Measurements from ENCODE around the gene UNG.

Gene UNG

GRCh38 chr12:109089683-109090082, 7.7 kb upstream of the UNG start:
- no peak for DNase-seq (ENCODE audit: low read depth in 2 of 2)

- DNase-seq (ENCODE audit: low read depth in 2 of 2): no peak
Measured at GRCh38 chr12:109092497-109093021, 4.8 kb upstream of the UNG start.

DNA sequence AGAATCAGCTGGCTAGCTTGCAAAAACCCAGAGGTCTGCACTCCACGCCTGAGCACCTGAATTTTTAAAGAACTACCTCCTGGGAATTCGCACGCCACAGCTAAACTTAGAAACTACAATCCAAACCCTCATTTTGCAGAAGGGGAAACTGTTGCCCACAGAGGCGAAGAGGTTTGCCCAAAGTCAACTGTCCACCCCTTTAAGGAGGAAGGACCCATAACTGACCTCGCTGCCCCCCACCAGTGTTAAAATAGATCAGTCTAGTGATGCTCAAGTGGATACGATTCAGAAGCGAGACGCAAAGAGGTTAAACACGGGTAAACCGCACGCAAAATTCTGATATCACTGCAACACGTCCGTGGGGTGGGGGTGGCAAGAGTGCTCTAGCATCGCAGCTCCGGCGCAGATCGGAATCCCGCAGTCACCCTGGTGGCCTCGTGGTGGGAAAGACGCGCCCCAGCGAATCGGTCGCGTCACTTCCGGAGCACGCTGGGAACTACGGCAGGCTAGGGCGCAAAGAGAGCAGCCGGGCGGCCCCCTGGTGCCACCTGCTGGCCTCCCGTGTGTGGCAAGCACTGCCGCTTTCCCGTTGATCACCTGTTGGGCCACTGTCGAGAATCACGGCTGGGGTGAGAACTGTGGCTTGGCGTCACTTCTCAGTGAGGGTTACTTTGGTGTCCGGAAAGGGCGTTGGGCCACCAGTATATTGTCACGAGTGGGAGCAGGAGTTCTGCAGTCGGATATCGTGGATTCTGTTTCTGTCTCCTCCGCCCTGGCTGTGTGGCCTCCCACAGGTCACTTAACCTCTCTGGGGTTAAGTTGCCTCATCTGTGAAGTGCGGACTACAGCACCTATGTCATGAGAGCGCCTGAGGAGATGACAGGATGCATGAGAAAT, 4.1 kb upstream of the UNG start, which contains the start of gene ALKBH2:
Gene ALKBH2 (minus strand): TSS at position 451 of the 897 bp plus-strand sequence. CDS start 686 bp downstream, outside the sequence.
- peak; percentile 89 to 91 for DNase-seq (ENCODE audit: low read depth in 2 of 2)

DNA sequence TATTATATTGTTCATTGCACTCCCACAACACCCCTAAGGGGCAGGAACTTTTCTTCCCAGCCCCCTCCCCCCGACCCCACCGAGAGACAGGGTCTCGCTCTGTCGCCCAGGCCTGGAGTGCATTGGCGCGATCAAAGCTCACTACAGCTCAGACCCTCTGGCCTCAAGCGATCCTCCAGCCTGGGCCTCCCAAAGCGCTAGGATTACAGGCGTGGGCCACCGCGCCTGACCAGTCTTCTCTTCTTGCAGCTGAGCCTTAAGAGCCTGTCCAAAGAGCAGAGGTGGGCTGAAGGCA, 310 bp upstream of the UNG start:
- DNase-seq (ENCODE audit: low read depth in 2 of 2): no peak

GRCh38 chr12:109098183-109098604, 797 bp downstream of the UNG start:
- no peak for DNase-seq (ENCODE audit: low read depth in 2 of 2)

DNA sequence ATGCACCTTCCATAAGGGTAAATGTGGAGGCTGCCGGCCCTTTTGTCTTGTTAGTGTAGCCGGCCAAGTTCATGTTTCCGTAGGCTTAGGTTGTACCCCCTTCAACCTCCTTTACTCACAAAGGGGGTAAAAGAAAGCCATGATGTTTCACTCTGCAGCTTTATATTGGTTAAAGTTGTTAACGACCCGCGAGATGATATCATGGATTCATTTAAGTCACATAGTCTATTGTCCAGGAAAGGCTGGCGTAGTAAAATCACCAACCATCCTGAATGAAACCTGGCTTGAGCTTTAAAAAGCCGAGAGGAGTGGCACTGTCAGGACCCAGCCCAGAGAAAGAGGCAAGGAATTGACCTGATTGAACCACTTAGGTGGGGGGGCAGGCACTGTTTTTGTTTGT, 1.3 kb downstream of the UNG start:
- no peak for DNase-seq (ENCODE audit: low read depth in 2 of 2)

GRCh38 chr12:109099431-109100020, 2.1 kb downstream of the UNG start:
- DNase-seq (ENCODE audit: low read depth in 2 of 2): no peak

- DNase-seq (ENCODE audit: low read depth in 2 of 2): no peak
Measured at GRCh38 chr12:109100741-109101140, 3.3 kb downstream of the UNG start.

- no peak for DNase-seq (ENCODE audit: low read depth in 2 of 2)
Measured at GRCh38 chr12:109102491-109102890, 5.1 kb downstream of the UNG start.

DNA sequence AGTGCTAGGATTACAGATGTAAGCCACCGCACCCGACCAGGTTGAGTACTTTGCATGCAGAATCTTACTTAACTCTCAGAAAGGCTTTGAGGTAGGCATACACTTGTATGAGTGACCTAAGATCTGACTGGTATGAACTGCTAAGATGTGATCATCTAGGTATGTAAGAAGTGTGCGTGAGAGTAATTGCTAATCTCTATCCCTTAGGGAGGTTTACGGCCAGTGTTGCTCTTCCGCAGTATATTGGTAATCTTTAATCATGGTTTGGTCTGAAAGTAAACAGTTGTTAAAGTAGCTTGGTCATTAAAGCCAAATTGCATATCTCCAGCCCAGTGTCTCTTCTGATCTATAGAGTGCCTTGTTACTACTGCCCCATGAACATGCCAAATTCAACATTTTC, 7.8 kb downstream of the UNG start:
- no peak for DNase-seq (ENCODE audit: low read depth in 2 of 2)

- DNase-seq (ENCODE audit: low read depth in 2 of 2): no peak
Measured at GRCh38 chr12:109109746-109110350, 12.5 kb downstream of the UNG start.

- peak; percentile 10 to 17 for DNase-seq (ENCODE audit: low read depth in 2 of 2)
Measured at GRCh38 chr12:109110988-109111495, 13.6 kb downstream of the UNG start.

GRCh38 chr12:109112720-109113465, 15.5 kb downstream of the UNG start:
- DNase-seq (ENCODE audit: low read depth in 2 of 2): no peak

GRCh38 chr12:109113661-109114321, 16.4 kb downstream of the UNG start:
- no peak for DNase-seq (ENCODE audit: low read depth in 2 of 2)

DNA sequence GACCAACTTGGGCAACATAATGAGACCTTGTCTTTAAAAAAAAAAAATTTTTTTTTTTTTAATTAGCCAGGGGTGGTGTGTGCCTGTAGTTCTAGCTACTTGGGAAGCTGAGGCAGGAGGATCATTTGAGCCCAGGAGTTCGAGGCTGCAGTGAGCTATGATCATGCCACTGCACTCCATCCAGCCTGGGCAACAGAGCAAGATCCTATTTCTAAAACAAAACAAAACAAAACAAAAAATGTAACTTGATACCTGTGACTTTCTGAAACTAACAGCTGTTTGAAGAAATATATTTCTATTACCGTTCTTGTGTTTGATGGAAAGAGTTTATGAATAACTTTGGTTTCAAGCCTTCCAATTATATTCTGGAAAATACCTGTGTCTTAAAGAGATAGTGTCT, 17.2 kb downstream of the UNG start:
- no peak for DNase-seq (ENCODE audit: low read depth in 2 of 2)

DNA sequence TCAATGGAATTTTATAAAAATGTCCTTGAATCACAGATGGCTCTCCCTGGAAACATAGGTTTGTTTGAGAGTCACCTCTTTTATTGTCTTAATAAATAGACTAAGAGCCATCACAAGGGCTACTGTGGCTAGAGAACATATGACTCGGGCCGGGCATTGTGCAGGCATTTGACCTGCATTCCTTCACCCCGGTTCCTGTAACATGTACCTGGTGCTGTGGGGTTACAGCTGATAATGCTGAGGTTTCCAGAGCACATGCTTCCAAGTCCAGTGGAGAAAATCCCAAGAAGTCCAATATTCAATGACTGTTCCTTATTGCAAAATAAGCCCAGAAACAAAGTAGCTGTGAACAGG, 18.0 kb downstream of the UNG start:
- DNase-seq (ENCODE audit: low read depth in 2 of 2): no peak

- no peak for DNase-seq (ENCODE audit: low read depth in 2 of 2)
Measured at GRCh38 chr12:109115758-109116610, 18.6 kb downstream of the UNG start, which contains the start of gene ACACB. Gene ACACB, plus strand, starts transcription at chr12:109116587. Its CDS starts 22,819 bp downstream, at chr12:109139406.

GRCh38 chr12:109116611-109116949, 19.2 kb downstream of the UNG start:
- no peak for DNase-seq (ENCODE audit: low read depth in 2 of 2)

- DNase-seq (ENCODE audit: low read depth in 2 of 2): no peak
Measured at GRCh38 chr12:109120095-109120494, 22.7 kb downstream of the UNG start.

- DNase-seq (ENCODE audit: low read depth in 2 of 2): no peak
Measured at GRCh38 chr12:109120557-109120956, 23.2 kb downstream of the UNG start.
